WTC11 (cell line): ENCODE data around the gene CDCA4.
"Not testable (repeated sequence)": the region's sequence is repeated elsewhere in the genome, so short reads cannot be mapped to it uniquely, and the experiment has no call there.

ENCODE experiments used
- ATF3 ChIP-seq: sonication (generic); formaldehyde crosslinking; conservative IDR thresholded peaks from 2 replicates; pipeline ENCODE4 v1.8.1; 2022; ENCODE audit warnings: mild to moderate bottlenecking, missing genetic modification reagents
- CTCF ChIP-seq: fragments of 200-600 bp; IDR thresholded peaks from 2 replicates; pipeline ENCODE4 v1.8.0; 2022; ENCODE audit warnings: antibody characterized with exemption

- TF ChIP-seq CTCF; ATF3 (CRISPR knock-in tag): not testable (repeated sequence)
These were observed 12.6 kb upstream of the CDCA4 start for GRCh38 chr14:105033412-105033900.
